HUES64 (cell line): Measurements from ENCODE around the gene GPANK1.

ENCODE experiments used
- H3K27ac ChIP-seq: 2 replicates; pipeline ENCODE4 v1.7.0; 2013; ENCODE audit warnings: low read depth, low read length, inconsistent platforms
- H3K27me3 ChIP-seq: 2 replicates; pipeline ENCODE4 v1.6.1; 2013; ENCODE audit warnings: mild to moderate bottlenecking, low read length; ENCODE audit not compliant: insufficient read depth
- H3K36me3 ChIP-seq: 2 replicates; pipeline ENCODE4 v1.6.1; 2013; ENCODE audit warnings: mild to moderate bottlenecking, low read length; ENCODE audit not compliant: insufficient read depth
- H3K4me1 ChIP-seq: 2 replicates; pipeline ENCODE4 v1.6.1; 2013; ENCODE audit warnings: mild to moderate bottlenecking, low read length, moderate library complexity; ENCODE audit not compliant: insufficient read depth
- H3K4me3 ChIP-seq: 2 replicates; pipeline ENCODE4 v1.5.1; 2013; ENCODE audit warnings: mild to moderate bottlenecking, low read length, moderate library complexity
- H3K9ac ChIP-seq: 2 replicates; pipeline ENCODE4 v1.6.1; 2013; ENCODE audit warnings: mild to moderate bottlenecking, low read depth, low read length
- H3K9me3 ChIP-seq: 2 replicates; pipeline ENCODE4 v1.6.1; 2013; ENCODE audit warnings: low read depth, low read length; ENCODE audit not compliant: insufficient read depth
- WGBS: fragments of 150-250, 120-280 bp; methylation state at CpG from one replicate; pipeline ENCODE4 v1.1.7; 2013; ENCODE audit warnings: missing lambda C conversion rate; 5-methylcytosine and 5-hydroxymethylcytosine counted together

The GPANK1 gene

DNA sequence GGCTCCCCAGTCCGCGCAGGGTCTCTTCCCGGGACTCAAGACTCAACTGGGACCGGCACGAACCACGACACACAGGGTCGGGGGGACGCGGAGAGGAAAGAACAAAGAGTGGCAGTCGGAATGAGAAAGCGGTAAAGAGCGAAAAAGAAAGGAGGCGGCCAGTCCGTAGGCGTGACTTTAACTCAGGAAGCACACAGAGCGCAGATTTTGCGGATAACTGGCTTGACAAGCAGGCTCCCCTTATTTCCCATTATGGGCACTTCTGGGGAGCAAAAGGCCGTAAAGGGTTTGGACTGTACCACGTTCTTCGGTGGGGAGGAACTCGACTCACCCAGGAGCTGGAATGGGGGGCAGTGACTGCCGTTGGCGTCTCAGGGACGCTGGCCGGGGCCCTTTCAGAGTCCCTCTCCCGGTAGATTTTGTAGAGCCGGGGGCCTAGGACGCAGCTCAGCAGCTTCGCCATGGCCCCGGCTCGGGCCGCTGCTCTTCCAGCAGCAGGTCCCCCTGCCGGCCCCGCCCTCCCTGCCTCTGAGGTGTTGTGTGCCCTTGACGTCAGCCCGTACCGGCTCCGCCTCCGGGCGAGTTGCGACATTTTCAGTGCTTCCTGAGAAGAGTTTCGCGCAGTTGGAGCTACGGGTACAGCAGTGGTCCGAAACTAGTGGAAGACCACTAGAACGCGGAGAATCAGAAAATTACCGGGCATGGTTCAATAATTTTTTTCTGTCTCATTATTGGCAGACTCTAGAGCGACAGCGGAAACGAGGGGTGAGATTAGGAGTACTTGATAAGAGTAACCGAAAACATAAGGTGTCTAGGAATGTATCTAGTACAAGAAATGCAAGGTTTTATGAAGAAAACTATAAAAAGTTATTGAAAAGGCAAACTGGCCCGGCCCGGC is 38.3 kb upstream of the GPANK1 start, which contains the start of gene ABHD16A:
ABHD16A (minus strand) TSS at position 506 of the 898 bp plus-strand sequence; CDS start at position 463, 43 bp downstream.
- no peaks in the 10 kb centered on the region for H3K9me3 ChIP-seq
- peak within 1 kb of the TSS; percentile 87 for H3K4me3 ChIP-seq
- H3K4me1 ChIP-seq, result 0 out of 2 replicates have a peak, but pooled peaks cover 4% of the 10 kb centered on the region
- WGBS, result 4% methylated on average over 54 of the region's 54 CpGs
- peak within 1 kb of the TSS; percentile 84 for H3K9ac ChIP-seq
- peaks cover 10% of the 10 kb centered on the region; the same call in 1 of the 2 replicates for H3K36me3 ChIP-seq
- H3K27me3 ChIP-seq, result no peaks in the 10 kb centered on the region
- H3K27ac ChIP-seq, result peak within 1 kb of the TSS; percentile 90

DNA sequence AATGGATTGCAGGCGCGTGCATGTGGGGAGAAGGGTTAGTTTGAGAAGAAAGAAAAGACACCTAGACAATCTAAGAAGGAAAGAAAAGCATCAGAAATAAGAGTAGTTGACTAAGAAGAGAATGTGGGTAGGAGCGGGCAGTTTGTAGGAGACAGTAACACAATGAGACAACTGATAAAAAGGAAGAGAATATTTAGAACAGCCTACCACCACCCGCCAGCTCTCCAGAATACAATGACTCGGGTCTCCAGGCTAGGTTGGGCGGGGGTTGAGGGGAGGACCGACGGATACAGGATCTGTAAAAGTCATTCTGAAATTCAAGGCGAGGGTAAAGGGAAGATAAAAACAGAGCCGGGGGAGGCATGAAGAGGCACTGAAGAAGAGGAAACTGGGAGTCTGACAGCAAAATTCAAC is 37.6 kb upstream of the GPANK1 start:
- peak overlapping the region; percentile 90; the same call in 1 of the 2 replicates for H3K27ac ChIP-seq
- peak overlapping the region; percentile 87 for H3K4me3 ChIP-seq
- H3K4me1 ChIP-seq, result 0 out of 2 replicates have a peak, but pooled peaks cover 4% of the 10 kb centered on the region
- no peaks in the 10 kb centered on the region for H3K9me3 ChIP-seq
- WGBS, result 4% methylated on average over 8 of the region's 10 CpGs
- no peaks in the 10 kb centered on the region for H3K27me3 ChIP-seq
- H3K9ac ChIP-seq, result peak overlapping the region; percentile 84
- peaks cover 10% of the 10 kb centered on the region; the same call in 1 of the 2 replicates for H3K36me3 ChIP-seq

DNA sequence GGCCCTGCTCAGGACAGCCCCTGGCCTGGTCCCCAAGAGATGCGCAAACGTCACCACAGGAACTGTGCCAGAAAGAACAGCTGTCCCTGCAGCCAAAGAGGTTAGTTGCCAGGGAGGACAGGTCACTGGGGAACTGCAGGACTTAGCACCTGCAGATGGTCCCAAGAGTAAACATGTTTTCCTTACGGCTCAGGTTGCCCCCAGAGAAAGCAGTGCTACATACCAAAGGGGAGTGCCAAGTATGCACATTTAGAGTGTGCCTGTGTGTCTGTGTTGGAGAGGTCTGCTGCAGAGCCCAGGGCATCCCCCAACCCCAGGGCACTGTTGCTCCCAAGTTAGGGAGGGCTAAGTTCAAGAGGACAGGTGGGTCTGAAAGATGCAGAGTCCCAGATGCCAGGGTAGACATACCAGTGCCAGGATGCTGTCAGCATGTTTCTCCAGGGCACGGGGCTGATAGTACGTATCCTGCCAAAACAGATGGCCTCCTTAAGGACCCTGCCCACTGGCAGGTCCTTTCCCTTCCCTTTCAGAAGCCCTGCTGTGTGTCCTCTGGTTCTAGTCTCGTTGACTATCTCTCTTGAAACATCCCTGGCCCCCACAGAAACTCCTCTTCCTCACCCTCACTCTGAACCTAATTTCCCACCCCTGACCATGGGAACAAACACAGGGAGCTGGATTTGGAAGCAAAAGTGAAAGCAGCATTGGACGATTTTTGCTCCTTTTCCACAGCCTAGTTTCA is 37.0 kb upstream of the GPANK1 start:
- Histone ChIP-seq H3K9ac (peak overlapping the region; percentile 84; the same call in 1 of the 2 replicates), H3K4me3 (peak overlapping the region; percentile 87)
- WGBS, result 68% methylated on average over 7 of the region's 7 CpGs

GRCh38 chr6:31700740-31701401 is 36.1 kb upstream of the GPANK1 start:
- Histone ChIP-seq H3K4me3 (no peak overlapping the region), H3K9me3 (no peaks in the 10 kb centered on the region), H3K27me3 (no peaks in the 10 kb centered on the region), H3K27ac (no peak overlapping the region), H3K36me3 (peaks cover 19% of the 10 kb centered on the region; the same call in 1 of the 2 replicates), H3K4me1 (0 out of 2 replicates have a peak, but pooled peaks cover 4% of the 10 kb centered on the region), H3K9ac (no peak overlapping the region)
- 93% methylated on average over 3 of the region's 5 CpGs for WGBS

More for the DNA sequence above, 37.0 kb upstream of the GPANK1 start:
- Histone ChIP-seq H3K4me1 (0 out of 2 replicates have a peak, but pooled peaks cover 4% of the 10 kb centered on the region), H3K9me3 (no peaks in the 10 kb centered on the region), H3K36me3 (peaks cover 15% of the 10 kb centered on the region; the same call in 1 of the 2 replicates), H3K27ac (no peak overlapping the region), H3K27me3 (no peaks in the 10 kb centered on the region)

- no peak overlapping the region for H3K27ac ChIP-seq
- H3K9me3 ChIP-seq, result no peaks in the 10 kb centered on the region
- no peak overlapping the region for H3K4me3 ChIP-seq
- H3K4me1 ChIP-seq, result 0 out of 2 replicates have a peak, but pooled peaks cover 4% of the 10 kb centered on the region
- WGBS, result 95% methylated on average over 3 of the region's 3 CpGs
- peaks cover 43% of the 10 kb centered on the region for H3K36me3 ChIP-seq
- H3K27me3 ChIP-seq, result no peaks in the 10 kb centered on the region
- H3K9ac ChIP-seq, result no peak overlapping the region
Measured at GRCh38 chr6:31697555-31697954, 32.8 kb upstream of the GPANK1 start.

- Histone ChIP-seq H3K4me1 (no peaks in the 10 kb centered on the region), H3K27me3 (no peaks in the 10 kb centered on the region), H3K9ac (no peak overlapping the region), H3K36me3 (peaks cover 66% of the 10 kb centered on the region), H3K27ac (no peak overlapping the region), H3K4me3 (no peak overlapping the region), H3K9me3 (no peaks in the 10 kb centered on the region)
- 89% methylated on average over 6 of the region's 6 CpGs for WGBS
Measured at GRCh38 chr6:31693535-31693934, 28.7 kb upstream of the GPANK1 start.

- no peaks in the 10 kb centered on the region for H3K9me3 ChIP-seq
- 94% methylated on average over 9 of the region's 9 CpGs for WGBS
- H3K9ac ChIP-seq, result no peak overlapping the region
- no peaks in the 10 kb centered on the region for H3K4me1 ChIP-seq
- H3K36me3 ChIP-seq, result peaks cover 72% of the 10 kb centered on the region
- no peak overlapping the region for H3K27ac ChIP-seq
- no peak overlapping the region for H3K4me3 ChIP-seq
- no peaks in the 10 kb centered on the region for H3K27me3 ChIP-seq
Measured at GRCh38 chr6:31692886-31693285, 28.1 kb upstream of the GPANK1 start.

- no peaks in the 10 kb centered on the region for H3K27me3 ChIP-seq
- H3K27ac ChIP-seq, result no peak overlapping the region
- no peak overlapping the region for H3K9ac ChIP-seq
- 96% methylated on average over 4 of the region's 4 CpGs for WGBS
- peaks cover 77% of the 10 kb centered on the region for H3K36me3 ChIP-seq
- H3K4me1 ChIP-seq, result no peaks in the 10 kb centered on the region
- H3K9me3 ChIP-seq, result no peaks in the 10 kb centered on the region
- no peak overlapping the region for H3K4me3 ChIP-seq
Measured at GRCh38 chr6:31692353-31692752, 27.6 kb upstream of the GPANK1 start.

GRCh38 chr6:31691564-31692108 is 26.8 kb upstream of the GPANK1 start:
- Histone ChIP-seq H3K27me3 (no peaks in the 10 kb centered on the region), H3K9ac (no peak overlapping the region), H3K36me3 (peaks cover 77% of the 10 kb centered on the region), H3K4me3 (no peak overlapping the region), H3K27ac (no peak overlapping the region), H3K4me1 (no peaks in the 10 kb centered on the region), H3K9me3 (no peaks in the 10 kb centered on the region)
- WGBS, result 93% methylated on average over 12 of the region's 12 CpGs

DNA sequence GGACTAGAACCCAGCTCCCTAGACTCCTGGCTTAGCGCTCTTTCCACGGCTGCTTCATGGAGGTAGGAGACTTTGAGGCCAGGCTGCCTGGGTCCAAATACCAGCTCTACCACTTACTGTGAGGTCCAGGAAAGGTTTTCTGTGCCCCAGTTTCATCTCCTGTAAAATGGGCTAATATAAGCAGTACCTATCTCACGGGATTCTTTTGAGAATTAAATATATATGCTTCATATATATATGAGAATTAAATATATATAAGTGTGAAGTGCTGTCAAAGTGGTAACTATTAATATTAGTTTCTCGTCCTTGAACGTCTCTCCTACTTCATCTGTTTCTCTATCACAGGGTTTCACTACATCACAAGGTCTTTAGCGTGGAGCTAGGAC is 26.3 kb upstream of the GPANK1 start:
- Histone ChIP-seq H3K36me3 (peaks cover 81% of the 10 kb centered on the region), H3K9ac (no peak overlapping the region), H3K27me3 (no peaks in the 10 kb centered on the region), H3K4me1 (no peaks in the 10 kb centered on the region), H3K9me3 (no peaks in the 10 kb centered on the region), H3K4me3 (no peak overlapping the region), H3K27ac (no peak overlapping the region)
- 94% methylated on average over 5 of the region's 6 CpGs for WGBS
